GM21515 (cell line): Measurements from ENCODE around the gene URM1.

Experiments used
- ATAC-seq: cut with Tn5 transposase; IDR thresholded peaks from one replicate; pipeline ENCODE4 v1.9.1; 2021; ENCODE audit not compliant: unreplicated experiment

The URM1 gene

GRCh38 chr9:128424268-128424780 lies 53.1 kb downstream of the URM1 start:
- no peak for ATAC-seq

- ATAC-seq: no peak
Observed at GRCh38 chr9:128428644-128429512, 57.7 kb downstream of the URM1 start.

- no peak for ATAC-seq
Observed at GRCh38 chr9:128429513-128430086, 58.4 kb downstream of the URM1 start.

- ATAC-seq: no peak
Observed at GRCh38 chr9:128431207-128431606, 60.0 kb downstream of the URM1 start.

- no peak for ATAC-seq
Observed at GRCh38 chr9:128434340-128434739, 63.2 kb downstream of the URM1 start.

GRCh38 chr9:128435611-128436010 lies 64.4 kb downstream of the URM1 start:
- no peak for ATAC-seq

- ATAC-seq: no peak
Observed at GRCh38 chr9:128438343-128439109, 67.4 kb downstream of the URM1 start.

- ATAC-seq: no peak
Observed at GRCh38 chr9:128439273-128439672, 68.1 kb downstream of the URM1 start.
